CD4-positive, alpha-beta T cell treated with Interleukin-4 for 1 hour (primary cell): Measurements from ENCODE around the gene TOMM22.
A peak's percentile ranks its signal among the peaks of the same experiment; 100 is the strongest.

ENCODE experiments used
- DNase-seq, 2 donors: peaks; one replicate each; pipeline ENCODE4 v3.0.0-alpha.2; 2020 to 2022

TOMM22 gene

GRCh38 chr22:38696606-38697424, 15.1 kb downstream of the TOMM22 start:
- DNase-seq, result peak; percentile 38 to 45

GRCh38 chr22:38697425-38698089, 15.8 kb downstream of the TOMM22 start:
- DNase-seq, result no peak

GRCh38 chr22:38698407-38699094, 16.8 kb downstream of the TOMM22 start:
- DNase-seq, result no peak

- DNase-seq, result no peak
Measured at GRCh38 chr22:38699143-38699542, 17.4 kb downstream of the TOMM22 start.

- DNase-seq, result no peak
Measured at GRCh38 chr22:38699784-38700183, 18.0 kb downstream of the TOMM22 start.

- peak in 1 of 2 donors; percentile 50 for DNase-seq
Measured at GRCh38 chr22:38700270-38700788, 18.6 kb downstream of the TOMM22 start.

- peak; percentile 97 to 98 for DNase-seq
Measured at GRCh38 chr22:38700789-38701628, 19.3 kb downstream of the TOMM22 start, which contains the start of gene JOSD1. JOSD1 (minus strand) TSS chr22:38700943; CDS start chr22:38699987, 956 bp downstream.

GRCh38 chr22:38704654-38705234, 23.0 kb downstream of the TOMM22 start:
- no peak for DNase-seq

GRCh38 chr22:38705235-38706100, 23.7 kb downstream of the TOMM22 start, which contains the start of gene GTPBP1:
GTPBP1 (plus strand) TSS chr22:38705944; CDS start chr22:38705956, 12 bp downstream.
- peak; percentile 100 for DNase-seq

GRCh38 chr22:38706101-38706900, 24.5 kb downstream of the TOMM22 start:
- DNase-seq, result peak in 1 of 2 donors; percentile 41

- no peak for DNase-seq
Measured at GRCh38 chr22:38706901-38707195, 25.1 kb downstream of the TOMM22 start.

GRCh38 chr22:38707346-38707745, 25.6 kb downstream of the TOMM22 start:
- no peak for DNase-seq

GRCh38 chr22:38707984-38708383, 26.2 kb downstream of the TOMM22 start:
- DNase-seq, result no peak

GRCh38 chr22:38709306-38709705, 27.5 kb downstream of the TOMM22 start:
- no peak for DNase-seq

- DNase-seq, result no peak
Measured at GRCh38 chr22:38710351-38710750, 28.6 kb downstream of the TOMM22 start.

- no peak for DNase-seq
Measured at GRCh38 chr22:38710866-38711265, 29.1 kb downstream of the TOMM22 start.

GRCh38 chr22:38712486-38713207, 30.9 kb downstream of the TOMM22 start:
- no peak for DNase-seq

GRCh38 chr22:38713921-38714320, 32.2 kb downstream of the TOMM22 start:
- DNase-seq, result no peak

GRCh38 chr22:38715176-38715764, 33.5 kb downstream of the TOMM22 start:
- no peak for DNase-seq
